HG02798 (cell line): ENCODE measurements around the gene RNMT.
A peak's percentile ranks its signal among the peaks of the same experiment; 100 is the strongest.
"Not testable (repeated sequence)": the region's sequence is repeated elsewhere in the genome, so short reads cannot be mapped to it uniquely, and the experiment has no call there.

Experiments used
- ATAC-seq: cut with Tn5 transposase; IDR thresholded peaks from one replicate; pipeline ENCODE4 v1.9.1; 2021; ENCODE audit warnings: mild to moderate bottlenecking; ENCODE audit not compliant: unreplicated experiment, poor library complexity

RNMT gene

DNA sequence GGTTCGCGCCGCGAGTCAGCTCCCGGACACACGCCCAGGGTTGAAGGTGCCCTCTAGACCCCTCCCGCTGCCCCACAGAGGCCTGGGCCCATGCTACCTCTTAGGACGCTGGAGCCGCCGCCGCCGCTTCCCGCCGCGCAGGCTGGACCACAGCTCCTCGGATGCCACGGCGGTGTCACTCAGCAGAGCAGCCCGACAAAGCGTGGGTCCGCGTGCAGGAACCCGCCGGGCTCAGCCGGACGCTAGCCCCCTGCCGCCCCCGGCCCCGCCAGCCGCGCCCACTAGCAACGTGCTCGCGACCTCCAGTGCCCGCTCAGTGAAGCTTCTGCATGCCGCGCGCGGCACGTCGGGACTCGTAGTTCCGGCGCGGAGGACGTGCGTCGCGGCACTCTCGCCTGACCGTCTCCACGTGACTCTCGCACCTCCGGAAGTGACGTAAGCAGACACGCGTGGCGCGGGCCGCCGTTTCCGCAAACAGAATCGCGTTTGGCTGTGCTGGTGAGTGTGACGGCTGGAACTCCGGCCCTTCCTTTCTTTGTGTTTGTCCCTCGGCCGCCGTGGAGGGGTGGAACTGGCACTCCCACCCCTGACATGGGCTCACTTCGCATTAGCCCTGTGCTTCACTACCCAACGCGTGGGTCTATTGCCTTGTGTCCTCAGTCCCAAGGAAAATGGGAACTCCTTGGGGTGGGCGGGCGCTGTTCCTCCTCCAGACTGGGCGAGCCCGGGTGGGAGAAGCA lies at the start of gene RNMT, which contains the start of gene FAM210A:
TSS of gene RNMT (plus strand) at position 442 of the 740 bp plus-strand sequence. CDS start 4,845 bp downstream, outside the sequence.
TSS of gene FAM210A (minus strand) at position 327 of the 740 bp plus-strand sequence. CDS start 44,481 bp downstream, outside the sequence.
- ATAC-seq, result peak; percentile 97

DNA sequence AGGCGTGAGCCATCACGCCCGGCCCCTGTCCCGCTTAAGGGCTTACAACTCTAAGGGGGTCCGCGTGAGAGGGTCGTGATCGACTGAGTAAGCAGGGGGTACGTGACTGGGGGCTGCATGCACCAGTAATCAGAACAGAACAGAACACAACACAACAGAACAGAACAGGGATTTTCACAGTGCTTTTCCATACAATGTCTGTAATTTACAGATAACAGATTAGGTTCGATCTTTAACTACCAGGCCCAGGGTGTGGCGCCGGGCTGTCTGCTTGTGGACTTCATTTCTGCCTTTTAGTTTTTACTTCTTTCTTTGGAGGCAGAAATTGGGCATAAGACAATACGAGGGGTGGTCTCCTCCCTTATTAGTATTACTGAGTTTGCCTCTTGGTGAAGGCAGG lies 49.1 kb upstream of the RNMT start:
- ATAC-seq, result not testable (repeated sequence)

DNA sequence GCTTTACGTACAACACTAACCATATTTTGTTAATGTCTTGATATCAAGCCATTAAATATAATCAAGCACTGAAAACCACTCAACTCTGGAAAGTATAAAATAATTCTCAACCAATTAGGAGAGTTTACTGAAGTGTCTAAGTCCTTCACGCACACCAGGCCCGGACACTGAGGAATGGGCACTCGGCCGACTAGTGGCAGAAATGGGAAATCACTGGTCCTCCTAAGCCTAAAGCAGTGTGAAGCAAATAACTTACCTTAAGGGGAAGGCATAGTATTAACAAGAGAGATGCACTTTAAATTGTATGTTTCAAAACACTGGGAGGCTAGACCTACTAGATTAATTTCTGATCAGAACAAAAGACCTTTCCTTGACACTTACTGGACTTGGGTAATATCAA lies 45.9 kb upstream of the RNMT start:
- no peak for ATAC-seq

DNA sequence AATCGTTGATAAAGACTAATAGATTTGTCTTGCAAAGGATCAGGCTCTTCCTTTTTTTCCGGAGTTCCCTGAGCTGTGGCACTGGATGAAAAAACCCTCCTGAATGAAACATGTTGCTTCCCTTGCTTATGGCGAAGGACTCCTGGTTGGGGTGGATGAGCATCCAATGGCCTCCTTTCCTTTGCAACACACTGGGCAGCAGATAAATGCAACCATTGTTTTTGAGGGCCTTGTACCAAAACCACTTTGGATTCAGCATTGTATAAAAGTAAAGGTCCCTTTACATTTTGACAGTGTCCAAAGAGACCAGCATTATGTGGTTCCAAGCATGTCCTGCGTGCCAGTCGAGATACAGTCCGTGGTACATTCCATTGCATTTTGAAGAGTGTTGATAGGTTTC lies 44.8 kb upstream of the RNMT start:
- no peak for ATAC-seq

GRCh38 chr18:13684546-13684945 lies 41.9 kb upstream of the RNMT start:
- ATAC-seq, result no peak

GRCh38 chr18:13688191-13689136 lies 38.0 kb upstream of the RNMT start:
- ATAC-seq, result no peak

DNA sequence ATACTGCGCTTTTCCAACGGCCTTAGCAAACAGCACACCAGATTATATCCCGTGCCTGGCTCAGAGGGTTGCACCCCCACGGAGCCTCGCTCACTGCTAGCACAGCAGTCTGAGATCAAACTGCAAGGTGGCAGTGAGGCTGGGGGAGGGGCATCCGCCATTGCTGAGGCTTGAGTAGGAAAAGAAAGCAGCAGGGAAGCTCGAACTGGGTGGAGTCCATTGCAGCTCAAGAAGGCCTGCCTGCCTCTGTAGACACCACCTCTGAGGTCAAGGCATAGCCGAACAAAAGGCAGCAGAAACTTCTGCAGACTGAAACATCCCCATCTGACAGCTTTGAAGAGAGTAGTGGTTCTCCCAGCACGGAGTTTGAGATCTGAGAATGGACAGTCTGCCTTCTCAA lies 36.4 kb upstream of the RNMT start:
- ATAC-seq, result not testable (repeated sequence)

DNA sequence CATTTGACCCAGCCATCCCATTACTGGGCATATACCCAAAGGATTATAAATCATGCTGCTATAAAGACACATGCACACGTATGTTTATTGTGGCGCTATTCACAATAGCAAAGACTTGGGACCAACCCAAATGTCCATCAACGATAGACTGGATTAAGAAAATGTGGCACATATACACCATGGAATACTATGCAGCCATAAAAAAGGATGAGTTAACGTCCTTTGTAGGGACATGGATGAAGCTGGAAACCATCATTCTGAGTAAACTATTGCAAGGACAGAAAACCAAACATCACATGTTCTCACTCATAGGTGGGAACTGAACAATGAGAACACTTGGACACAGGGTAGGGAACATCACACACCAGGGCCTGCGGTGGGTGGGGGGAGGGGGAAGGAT lies 31.1 kb upstream of the RNMT start:
- ATAC-seq, result not testable (repeated sequence)

- no peak for ATAC-seq
Observed at GRCh38 chr18:13696961-13697360, 29.5 kb upstream of the RNMT start.

DNA sequence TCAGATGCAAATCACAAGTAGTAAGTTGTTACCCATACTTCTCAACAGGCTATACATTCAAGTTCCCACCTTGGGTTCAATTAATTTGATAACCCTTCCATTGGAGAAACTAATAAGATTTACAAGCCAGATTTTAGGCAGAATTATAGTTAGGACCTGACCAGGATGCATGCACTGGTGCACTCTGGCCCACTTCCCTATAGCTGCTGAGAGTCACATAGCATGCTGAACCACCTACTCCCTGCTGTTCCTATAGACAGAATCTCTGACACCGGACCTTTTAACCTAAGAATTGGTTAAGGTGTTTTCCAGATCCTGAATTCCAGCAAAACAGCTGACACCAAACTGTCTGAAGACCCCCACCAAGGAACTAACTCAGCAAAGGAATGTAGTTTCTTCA lies 26.3 kb upstream of the RNMT start:
- no peak for ATAC-seq

DNA sequence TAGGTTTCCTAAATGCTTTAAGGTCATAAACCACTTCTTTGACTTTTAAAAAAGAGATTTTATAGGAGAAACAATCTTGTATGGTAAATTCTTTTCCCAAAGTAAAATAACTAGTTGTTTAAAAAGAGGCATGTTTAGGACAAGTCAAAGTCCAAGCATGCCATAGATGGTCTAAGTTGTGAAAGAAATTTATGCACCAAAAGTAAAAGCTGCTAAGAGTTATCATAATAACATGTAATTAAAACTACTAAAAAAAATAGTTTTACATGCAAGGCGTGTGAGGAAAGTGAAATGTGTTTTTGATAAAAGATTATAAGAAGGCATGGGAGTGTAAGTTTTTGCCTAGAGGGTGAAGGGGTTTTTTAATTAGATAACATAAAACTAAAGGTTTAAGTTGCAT lies 22.6 kb upstream of the RNMT start:
- ATAC-seq, result no peak

DNA sequence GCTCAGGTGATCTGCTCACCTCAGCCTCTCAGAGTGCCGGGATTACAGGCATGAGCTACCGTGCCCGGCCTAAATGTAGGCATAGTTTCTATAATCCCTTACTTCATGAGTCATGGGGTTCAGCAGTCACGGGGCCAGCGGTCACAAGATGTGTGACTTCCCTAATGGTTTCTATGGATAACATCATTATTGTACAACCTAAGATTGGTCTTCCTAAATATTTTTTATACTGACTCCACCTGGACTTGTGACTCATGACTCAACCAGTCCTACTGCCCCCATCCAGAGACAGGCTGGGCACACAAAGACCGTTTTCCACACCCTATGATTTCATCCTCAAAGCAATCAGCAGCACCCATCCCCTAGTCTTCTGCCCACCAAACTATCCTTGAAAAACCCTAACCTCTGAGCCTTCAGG lies 16.1 kb upstream of the RNMT start:
- ATAC-seq, result no peak

- no peak for ATAC-seq
Observed at GRCh38 chr18:13712400-13713131, 13.9 kb upstream of the RNMT start.

DNA sequence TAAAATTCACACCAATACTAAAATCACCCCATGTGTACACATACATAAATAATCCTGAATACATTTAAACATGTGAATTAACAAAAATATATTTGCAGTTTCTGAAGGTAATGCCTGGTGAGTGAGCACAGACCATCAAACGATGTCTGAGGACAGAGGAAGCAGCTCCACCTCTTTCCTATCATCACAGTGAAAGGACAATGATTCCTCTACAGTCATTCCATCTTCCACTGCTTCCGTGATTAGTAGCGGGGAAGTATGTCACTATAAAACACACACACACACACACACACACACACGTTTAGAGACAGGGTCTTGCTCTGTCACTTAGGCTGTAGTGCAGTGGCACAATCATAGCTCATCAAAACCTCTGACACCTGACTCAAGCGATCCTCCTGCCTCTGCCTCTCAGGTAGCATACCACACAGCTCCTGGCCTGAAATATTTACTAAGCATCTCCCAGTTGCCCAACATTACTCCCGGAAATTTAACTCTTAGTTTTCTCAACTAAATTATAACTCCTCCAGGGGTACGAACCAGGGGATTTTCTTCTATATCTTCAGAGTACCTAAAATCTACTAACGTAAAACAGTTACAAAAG lies 12.9 kb upstream of the RNMT start:
- no peak for ATAC-seq

DNA sequence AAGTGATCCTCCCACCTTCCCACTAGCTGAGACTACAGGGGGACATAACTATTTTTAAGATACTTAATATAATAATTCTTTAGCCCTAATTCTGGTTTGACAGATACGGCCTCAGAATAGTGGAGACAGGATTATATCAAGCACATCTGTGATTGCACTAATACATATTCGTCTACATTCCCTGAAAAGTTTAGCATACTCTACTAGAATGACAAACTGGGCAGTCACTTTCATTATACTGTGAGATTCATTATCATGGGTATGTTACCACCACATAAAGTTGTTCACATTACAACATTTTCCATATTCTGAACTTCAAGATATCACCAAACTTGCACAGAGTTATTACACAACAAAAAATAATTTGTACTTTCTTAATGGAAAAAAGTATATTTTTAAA lies 11.1 kb upstream of the RNMT start:
- ATAC-seq, result no peak

GRCh38 chr18:13716916-13717315 lies 9.6 kb upstream of the RNMT start:
- no peak for ATAC-seq

DNA sequence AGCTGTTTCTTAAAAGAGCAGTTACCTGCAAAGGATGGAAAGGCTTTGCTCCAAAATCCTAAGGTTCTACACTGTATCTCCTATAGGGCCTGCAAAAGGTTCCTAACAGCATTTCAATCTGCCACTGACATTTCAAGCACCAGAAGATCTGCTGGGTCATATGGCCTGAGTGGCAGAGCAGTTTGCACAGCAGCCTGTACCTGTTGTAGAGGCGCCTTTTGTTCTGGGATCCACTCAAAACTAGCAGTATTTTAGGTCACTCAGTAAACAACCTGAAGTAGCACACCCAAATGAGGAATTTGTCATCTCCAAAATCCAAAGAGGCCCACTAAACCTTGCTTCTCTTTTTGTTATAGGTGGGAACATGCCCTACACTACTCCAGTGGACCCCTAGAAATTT lies 6.3 kb upstream of the RNMT start:
- ATAC-seq, result no peak

- ATAC-seq, result no peak
Observed at GRCh38 chr18:13720847-13721246, 5.6 kb upstream of the RNMT start.

- ATAC-seq, result no peak
Observed at GRCh38 chr18:13725566-13726231, 774 bp upstream of the RNMT start.

GRCh38 chr18:13726972-13727331 lies 479 bp downstream of the RNMT start:
- ATAC-seq, result peak; percentile 13
